SJSA1 (cell line): Measurements from ENCODE around the gene DHRS7B. TPM values are rescaled to one million over a fixed set of nuclear protein-coding genes. Genes with fewer than 3 reads are reported as not detected.
"Not testable (repeated sequence)": the region's sequence is repeated elsewhere in the genome, so short reads cannot be mapped to it uniquely, and the experiment has no call there.

Experiments used
- DNase-seq, 2 experiments: peaks; one replicate each; pipeline ENCODE4 v3.0.0-alpha.2; 2015 to 2020; ENCODE audit warnings: low spot score in 2 of 2, low read depth in 1 of 2
- H3K27ac ChIP-seq: fragments of 250-450 bp; sonication (Bioruptor Pico); 2 replicates; pipeline ENCODE4 v1.5.1; 2020; ENCODE audit warnings: mild to moderate bottlenecking, moderate library complexity
- H3K27me3 ChIP-seq: fragments of 250-450 bp; sonication (Bioruptor Pico); replicated peaks from 2 replicates; pipeline ENCODE4 v1.5.1; 2020; ENCODE audit warnings: mild to moderate bottlenecking, moderate library complexity
- H3K36me3 ChIP-seq: fragments of 250-450 bp; sonication (Bioruptor Pico); 2 replicates; pipeline ENCODE4 v1.5.1; 2020; ENCODE audit warnings: mild to moderate bottlenecking
- H3K4me1 ChIP-seq: fragments of 250-450 bp; sonication (Bioruptor Pico); replicated peaks from 2 replicates; pipeline ENCODE4 v1.6.1; 2021; ENCODE audit warnings: mild to moderate bottlenecking
- H3K4me3 ChIP-seq: fragments of 250-450 bp; sonication (Bioruptor Pico); 2 replicates; pipeline ENCODE4 v1.5.1; 2020; ENCODE audit warnings: mild to moderate bottlenecking
- H3K9me3 ChIP-seq: fragments of 250-450 bp; sonication (Bioruptor Pico); replicated peaks from 2 replicates; pipeline ENCODE4 v1.5.1; 2020; ENCODE audit warnings: mild to moderate bottlenecking
- total RNA-seq: library from RNA; depleted of rRNA; stranded (reverse); fragments of >200 nt; shearing (Covaris generic); gene quantifications from 2 replicates; pipeline ENCODE4 v1.2.3, GENCODE V29; 2014

The DHRS7B gene
- total RNA-seq, 1 experiment from 2014 or later, result 33.8 TPM

- no peak for DNase-seq
- Histone ChIP-seq H3K27me3 (no peaks in the 10 kb centered on the region), H3K9me3 (no peaks in the 10 kb centered on the region), H3K27ac (no peak overlapping the region), H3K36me3 (peaks cover 7% of the 10 kb centered on the region; the same call in 1 of the 2 replicates), H3K4me1 (no peaks in the 10 kb centered on the region), H3K4me3 (no peak overlapping the region)
Observed at GRCh38 chr17:21186399-21187187, 59.8 kb downstream of the DHRS7B start.

GRCh38 chr17:21189361-21189760 is 62.6 kb downstream of the DHRS7B start:
- Histone ChIP-seq H3K4me1 (no peaks in the 10 kb centered on the region), H3K9me3 (no peaks in the 10 kb centered on the region), H3K27ac (no peak overlapping the region), H3K4me3 (no peak overlapping the region), H3K27me3 (no peaks in the 10 kb centered on the region), H3K36me3 (peaks cover 12% of the 10 kb centered on the region; the same call in 1 of the 2 replicates)
- no peak for DNase-seq

- Histone ChIP-seq H3K27me3 (no peaks in the 10 kb centered on the region), H3K4me1 (no peaks in the 10 kb centered on the region), H3K36me3 (peaks cover 11% of the 10 kb centered on the region; the same call in 1 of the 2 replicates), H3K27ac (no peak overlapping the region), H3K4me3 (no peak overlapping the region), H3K9me3 (no peaks in the 10 kb centered on the region)
- no peak for DNase-seq
Observed at GRCh38 chr17:21190078-21190477, 63.3 kb downstream of the DHRS7B start.

- Histone ChIP-seq H3K4me3 (no peak overlapping the region), H3K9me3 (no peaks in the 10 kb centered on the region), H3K36me3 (peaks cover 13% of the 10 kb centered on the region), H3K4me1 (no peaks in the 10 kb centered on the region), H3K27me3 (no peaks in the 10 kb centered on the region), H3K27ac (no peak overlapping the region)
- no peak for DNase-seq
Observed at GRCh38 chr17:21191698-21192097, 64.9 kb downstream of the DHRS7B start.

GRCh38 chr17:21192414-21192813 is 65.7 kb downstream of the DHRS7B start:
- H3K36me3 ChIP-seq, result peaks cover 20% of the 10 kb centered on the region
- not testable (repeated sequence) for H3K4me3 ChIP-seq, H3K27me3 ChIP-seq, H3K9me3 ChIP-seq, DNase-seq, H3K27ac ChIP-seq, H3K4me1 ChIP-seq

- no peaks in the 10 kb centered on the region for H3K27me3 ChIP-seq
- H3K4me1 ChIP-seq, result no peaks in the 10 kb centered on the region
- H3K36me3 ChIP-seq, result peaks cover 26% of the 10 kb centered on the region
- H3K9me3 ChIP-seq, result no peaks in the 10 kb centered on the region
- H3K27ac ChIP-seq, result no peak overlapping the region
- H3K4me3 ChIP-seq, result no peak overlapping the region
- DNase-seq, result no peak
Observed at GRCh38 chr17:21193031-21193430, 66.3 kb downstream of the DHRS7B start.

GRCh38 chr17:21194226-21194625 is 67.5 kb downstream of the DHRS7B start:
- H3K4me3 ChIP-seq, result no peak overlapping the region
- H3K9me3 ChIP-seq, result no peaks in the 10 kb centered on the region
- H3K27ac ChIP-seq, result no peak overlapping the region
- H3K27me3 ChIP-seq, result no peaks in the 10 kb centered on the region
- H3K36me3 ChIP-seq, result peaks cover 33% of the 10 kb centered on the region
- H3K4me1 ChIP-seq, result no peaks in the 10 kb centered on the region
- DNase-seq, result no peak

GRCh38 chr17:21194703-21195102 is 67.9 kb downstream of the DHRS7B start:
- no peak overlapping the region for H3K27ac ChIP-seq
- no peaks in the 10 kb centered on the region for H3K9me3 ChIP-seq
- H3K36me3 ChIP-seq, result peaks cover 33% of the 10 kb centered on the region
- no peaks in the 10 kb centered on the region for H3K27me3 ChIP-seq
- H3K4me1 ChIP-seq, result no peaks in the 10 kb centered on the region
- DNase-seq, result no peak
- no peak overlapping the region for H3K4me3 ChIP-seq

- Histone ChIP-seq H3K36me3 (peaks cover 38% of the 10 kb centered on the region), H3K4me1 (no peaks in the 10 kb centered on the region), H3K27ac (no peak overlapping the region), H3K27me3 (no peaks in the 10 kb centered on the region), H3K4me3 (no peak overlapping the region), H3K9me3 (no peaks in the 10 kb centered on the region)
- no peak for DNase-seq
Observed at GRCh38 chr17:21196126-21196525, 69.4 kb downstream of the DHRS7B start.

GRCh38 chr17:21198411-21198810 is 71.6 kb downstream of the DHRS7B start:
- no peaks in the 10 kb centered on the region for H3K9me3 ChIP-seq
- no peaks in the 10 kb centered on the region for H3K27me3 ChIP-seq
- no peaks in the 10 kb centered on the region for H3K4me1 ChIP-seq
- H3K27ac ChIP-seq, result no peak overlapping the region
- no peak overlapping the region for H3K4me3 ChIP-seq
- no peak for DNase-seq
- H3K36me3 ChIP-seq, result peaks cover 42% of the 10 kb centered on the region

- no peak overlapping the region for H3K27ac ChIP-seq
- no peak for DNase-seq
Observed at GRCh38 chr17:21199311-21199710, 72.5 kb downstream of the DHRS7B start.

GRCh38 chr17:21199856-21200255 is 73.1 kb downstream of the DHRS7B start:
- no peaks in the 10 kb centered on the region for H3K27me3 ChIP-seq
- no peak overlapping the region for H3K27ac ChIP-seq
- H3K9me3 ChIP-seq, result no peaks in the 10 kb centered on the region
- DNase-seq, result no peak
- H3K4me3 ChIP-seq, result no peak overlapping the region
- H3K36me3 ChIP-seq, result peaks cover 37% of the 10 kb centered on the region
- H3K4me1 ChIP-seq, result no peaks in the 10 kb centered on the region

More at GRCh38 chr17:21199311-21199710, 72.5 kb downstream of the DHRS7B start:
- Histone ChIP-seq H3K4me1 (no peaks in the 10 kb centered on the region), H3K36me3 (peaks cover 39% of the 10 kb centered on the region), H3K9me3 (no peaks in the 10 kb centered on the region), H3K4me3 (no peak overlapping the region), H3K27me3 (no peaks in the 10 kb centered on the region)

GRCh38 chr17:21200590-21201297 is 74.0 kb downstream of the DHRS7B start:
- no peak overlapping the region for H3K27ac ChIP-seq
- peaks cover 37% of the 10 kb centered on the region for H3K36me3 ChIP-seq
- no peaks in the 10 kb centered on the region for H3K4me1 ChIP-seq
- no peak for DNase-seq
- H3K27me3 ChIP-seq, result no peaks in the 10 kb centered on the region
- no peaks in the 10 kb centered on the region for H3K9me3 ChIP-seq
- H3K4me3 ChIP-seq, result no peak overlapping the region

- Histone ChIP-seq H3K9me3 (no peaks in the 10 kb centered on the region), H3K4me1 (no peaks in the 10 kb centered on the region), H3K27ac (no peak overlapping the region), H3K4me3 (no peak overlapping the region), H3K27me3 (no peaks in the 10 kb centered on the region), H3K36me3 (peaks cover 37% of the 10 kb centered on the region)
- no peak for DNase-seq
Observed at GRCh38 chr17:21201298-21201595, 74.5 kb downstream of the DHRS7B start.
